ENCODE measurements around the gene PRRT1B. TPM values are rescaled to one million over a fixed set of nuclear protein-coding genes. Genes with fewer than 3 reads are reported as not detected.

The PRRT1B gene
- total and polyA plus RNA-seq, 2 donors (not counting 1 experiment from before 2014, with no cell fraction given) = not detected

DNA sequence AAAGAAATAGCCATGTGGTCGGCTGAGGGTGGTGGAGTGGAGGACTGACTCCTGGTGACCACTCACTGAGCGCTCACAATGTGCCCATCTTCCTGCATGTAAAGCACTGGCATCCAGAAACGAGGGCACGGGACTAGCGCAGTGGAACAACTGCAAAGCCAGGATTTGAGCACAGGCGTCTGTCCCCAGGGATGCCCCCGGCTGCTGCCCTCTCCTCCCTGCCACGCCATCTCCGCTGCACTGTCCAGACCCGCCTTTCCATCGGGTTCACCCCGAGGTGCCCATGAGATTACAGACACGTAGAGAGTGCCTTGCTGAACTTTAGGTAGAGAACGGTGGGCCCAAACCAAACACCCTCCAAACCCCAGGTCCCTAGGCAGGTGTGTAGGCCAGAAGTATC lies 44.7 kb downstream of the PRRT1B start:
- Histone ChIP-seq H3K79me2 (ENCODE audit: control insufficient read depth, insufficient read depth, low read length) (peaks cover 38% of the 10 kb centered on the region), H3K4me3 (ENCODE audit: control extremely low read depth in 1 of 5, extremely low read depth in 1 of 5, insufficient read depth in 1 of 5, low read depth in 2 of 5, low read length in 4 of 5) (no peak overlapping the region), H3K27me3 (replicated peaks in 1 of 4; ENCODE audit: control extremely low read depth in 1 of 4, control insufficient read depth in 3 of 4, insufficient read depth in 4 of 4, low read length in 3 of 4) (no peaks in the 10 kb centered on the region), H4K20me1 (ENCODE audit: control insufficient read depth, insufficient read depth, low read length, poor library complexity, severe bottlenecking) (peaks cover 25% of the 10 kb centered on the region), H3K36me3 (replicated peaks in 1 of 2; ENCODE audit: control extremely low read depth in 1 of 2, control insufficient read depth in 1 of 2, extremely low read depth in 1 of 2, insufficient read depth in 2 of 2, low read length in 1 of 2) (peaks cover 0 to 74% of the 10 kb centered on the region in 2 experiments), H3K4me1 (ENCODE audit: control insufficient read depth in 2 of 2, insufficient read depth in 2 of 2, low read length in 2 of 2) (peaks cover 9 to 24% of the 10 kb centered on the region in 2 donors), H3K4me2 (replicated peaks; ENCODE audit: low read depth, low read length, poor library complexity, severe bottlenecking) (no peak overlapping the region), H3K9me3 (ENCODE audit: control extremely low read depth in 1 of 3, control insufficient read depth in 2 of 3, insufficient read depth in 1 of 3, low read length in 2 of 3) (no peaks in the 10 kb centered on the region), H3K9ac (ENCODE audit: low read length) (no peak overlapping the region), H3K27ac (ENCODE audit: low read length in 2 of 2) (peak overlapping the region in 1 of 2 donors; percentile 49), H2AFZ (ENCODE audit: insufficient read depth, low read depth, low read length, poor library complexity, severe bottlenecking) (no peak overlapping the region)
- TF ChIP-seq, protein P1, sequence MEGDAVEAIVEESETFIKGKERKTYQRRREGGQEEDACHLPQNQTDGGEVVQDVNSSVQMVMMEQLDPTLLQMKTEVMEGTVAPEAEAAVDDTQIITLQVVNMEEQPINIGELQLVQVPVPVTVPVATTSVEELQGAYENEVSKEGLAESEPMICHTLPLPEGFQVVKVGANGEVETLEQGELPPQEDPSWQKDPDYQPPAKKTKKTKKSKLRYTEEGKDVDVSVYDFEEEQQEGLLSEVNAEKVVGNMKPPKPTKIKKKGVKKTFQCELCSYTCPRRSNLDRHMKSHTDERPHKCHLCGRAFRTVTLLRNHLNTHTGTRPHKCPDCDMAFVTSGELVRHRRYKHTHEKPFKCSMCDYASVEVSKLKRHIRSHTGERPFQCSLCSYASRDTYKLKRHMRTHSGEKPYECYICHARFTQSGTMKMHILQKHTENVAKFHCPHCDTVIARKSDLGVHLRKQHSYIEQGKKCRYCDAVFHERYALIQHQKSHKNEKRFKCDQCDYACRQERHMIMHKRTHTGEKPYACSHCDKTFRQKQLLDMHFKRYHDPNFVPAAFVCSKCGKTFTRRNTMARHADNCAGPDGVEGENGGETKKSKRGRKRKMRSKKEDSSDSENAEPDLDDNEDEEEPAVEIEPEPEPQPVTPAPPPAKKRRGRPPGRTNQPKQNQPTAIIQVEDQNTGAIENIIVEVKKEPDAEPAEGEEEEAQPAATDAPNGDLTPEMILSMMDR (IDR thresholded peaks at IDR 0.05) = no peak
- peak overlapping the region; percentile 61 for H3K27ac Mint-ChIP-seq
- H3K27me3 Mint-ChIP-seq = no peaks in the 10 kb centered on the region
- no peak overlapping the region for H3K4me3 Mint-ChIP-seq
- intact Hi-C loops (cut with micrococcal nuclease) = loop anchor here (2.0 to 5.0 kb wide), 2 partner anchors 42 to 67 kb away; no protein-coding TSS in a partner anchor
- ChIA-PET CTCF (interaction anchor here (0.9 to 21.7 kb wide), 2 partner anchors 67 to 154 kb away, joined by 4 to 263 read pairs; partner anchors contain the start of gene RAPGEF1), POLR2A (no interaction called here)
- peaks cover 39% of the 10 kb centered on the region for H3K4me1 Mint-ChIP-seq
- ATAC-seq (ENCODE audit: low read depth) (no peak), DNase-seq (no peak)
- no peaks in the 10 kb centered on the region for H3K9me3 Mint-ChIP-seq (ENCODE audit: insufficient read depth)
- 91% methylated on average over 14 of the region's 14 CpGs for WGBS (ENCODE audit: insufficient coverage)

DNA sequence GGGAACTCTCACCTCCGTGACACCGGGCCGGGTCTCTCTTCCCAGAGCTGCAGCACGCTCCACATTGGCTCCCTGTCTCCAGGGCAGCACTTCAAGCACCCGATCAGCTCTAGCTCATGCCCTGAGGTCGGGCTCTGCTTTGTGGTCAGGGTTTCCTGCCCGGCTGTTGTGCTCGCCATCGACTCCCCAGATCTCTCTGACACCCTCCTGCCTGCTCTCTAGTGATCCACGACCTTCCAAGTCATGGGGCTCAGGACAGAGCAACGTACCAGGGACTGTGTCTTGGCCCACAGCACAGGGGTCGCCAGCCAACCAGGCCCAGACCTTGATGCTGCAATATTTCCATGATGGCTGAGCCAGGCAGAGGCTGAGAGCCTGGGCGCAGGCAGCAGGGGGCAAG lies 45.1 kb downstream of the PRRT1B start:
- Histone ChIP-seq H3K4me2 (replicated peaks; ENCODE audit: low read depth, low read length, poor library complexity, severe bottlenecking) (no peak overlapping the region), H3K27ac (ENCODE audit: low read length in 2 of 2) (peak overlapping the region in 1 of 2 donors; percentile 49), H3K79me2 (ENCODE audit: control insufficient read depth, insufficient read depth, low read length) (peaks cover 38% of the 10 kb centered on the region), H3K4me1 (ENCODE audit: control insufficient read depth in 2 of 2, insufficient read depth in 2 of 2, low read length in 2 of 2) (peaks cover 5 to 19% of the 10 kb centered on the region in 2 donors), H3K9ac (ENCODE audit: low read length) (no peak overlapping the region), H3K4me3 (ENCODE audit: control extremely low read depth in 1 of 5, extremely low read depth in 1 of 5, insufficient read depth in 1 of 5, low read depth in 2 of 5, low read length in 4 of 5) (no peak overlapping the region), H2AFZ (ENCODE audit: insufficient read depth, low read depth, low read length, poor library complexity, severe bottlenecking) (no peak overlapping the region), H3K27me3 (replicated peaks in 1 of 4; ENCODE audit: control extremely low read depth in 1 of 4, control insufficient read depth in 3 of 4, insufficient read depth in 4 of 4, low read length in 3 of 4) (no peaks in the 10 kb centered on the region), H4K20me1 (ENCODE audit: control insufficient read depth, insufficient read depth, low read length, poor library complexity, severe bottlenecking) (peaks cover 25% of the 10 kb centered on the region), H3K9me3 (ENCODE audit: control extremely low read depth in 1 of 3, control insufficient read depth in 2 of 3, insufficient read depth in 1 of 3, low read length in 2 of 3) (no peaks in the 10 kb centered on the region), H3K36me3 (replicated peaks in 1 of 2; ENCODE audit: control extremely low read depth in 1 of 2, control insufficient read depth in 1 of 2, extremely low read depth in 1 of 2, insufficient read depth in 2 of 2, low read length in 1 of 2) (peaks cover 0 to 77% of the 10 kb centered on the region in 2 experiments)
- Mint-ChIP-seq H3K27ac (peak overlapping the region; percentile 61), H3K9me3 (ENCODE audit: insufficient read depth) (no peaks in the 10 kb centered on the region), H3K4me3 (no peak overlapping the region), H3K27me3 (no peaks in the 10 kb centered on the region), H3K4me1 (peaks cover 35% of the 10 kb centered on the region)
- ATAC-seq (ENCODE audit: low read depth) (no peak), DNase-seq (no peak)
- intact Hi-C loops (cut with micrococcal nuclease) = loop anchor here (2.0 to 5.0 kb wide), 2 partner anchors 42 to 66 kb away; no protein-coding TSS in a partner anchor
- ChIA-PET POLR2A (no interaction called here), CTCF (interaction anchor here (0.6 to 21.7 kb wide), 8 partner anchors 12 to 163 kb away, joined by 3 to 263 read pairs (median 4); partner anchors contain the start of gene RAPGEF1)
- TF ChIP-seq EZH2 (IDR thresholded peaks at IDR 0.05; ENCODE audit: borderline replicate concordance, insufficient read depth, low read depth, low read length, poor library complexity, severe bottlenecking) = no peak
- TF ChIP-seq, protein P1 (IDR thresholded peaks at IDR 0.05) = no peak
- 23% methylated on average over 12 of the region's 13 CpGs for WGBS (ENCODE audit: insufficient coverage)
